CD4-positive, CD25-positive, alpha-beta regulatory T cell (primary cell): Measurements from ENCODE around the gene UFSP2. TPM values are rescaled to one million over a fixed set of nuclear protein-coding genes. Genes with fewer than 3 reads are reported as not detected.

ENCODE experiments used
- ATAC-seq, 2 donors: fragments of 150-1000 bp; cut with Tn5 transposase; one replicate each; pipeline ENCODE4 v1.10.0; 2021; ENCODE audit warnings: low read depth in 2 of 2, moderate number of reproducible peaks in 2 of 2, moderate library complexity in 1 of 2
- DNase-seq, 3 donors: peaks; one replicate each; pipeline versions ENCODE4 v3.0.0 to v3.0.0-alpha.2; 2012 to 2022; ENCODE audit warnings: mixed read lengths in 1 of 3
- H3K27ac ChIP-seq: one replicate; pipeline ENCODE4 v1.7.0; 2013; ENCODE audit warnings: mild to moderate bottlenecking, low read length; ENCODE audit not compliant: insufficient read depth, poor library complexity, severe bottlenecking
- H3K27me3 ChIP-seq: one replicate; pipeline ENCODE4 v1.7.0; 2013; ENCODE audit warnings: low read length; ENCODE audit not compliant: control insufficient read depth, insufficient read depth
- H3K36me3 ChIP-seq: one replicate; pipeline ENCODE4 v1.7.0; 2013; ENCODE audit warnings: mild to moderate bottlenecking, low read length, moderate library complexity; ENCODE audit not compliant: control insufficient read depth, insufficient read depth
- H3K4me1 ChIP-seq: 2 replicates; pipeline ENCODE4 v1.7.0; 2013; ENCODE audit warnings: mild to moderate bottlenecking, low read length; ENCODE audit not compliant: insufficient read depth, control insufficient read depth, poor library complexity, severe bottlenecking
- H3K4me3 ChIP-seq: one replicate; pipeline ENCODE4 v1.7.0; 2013; ENCODE audit warnings: low read depth, mild to moderate bottlenecking, low read length, moderate library complexity
- H3K9me3 ChIP-seq, 2 experiments: 1 replicate in 1 of 2; 2 replicates in 1 of 2; pipeline ENCODE4 v1.7.0; 2013; ENCODE audit warnings: low read length in 2 of 2, mild to moderate bottlenecking in 1 of 2, moderate library complexity in 1 of 2; ENCODE audit not compliant: control insufficient read depth in 2 of 2
- H3K27ac Mint-ChIP-seq, 3 donors: one replicate each; pipeline ENCODE4 v1.8.0; 2020 to 2022; ENCODE audit warnings: mild to moderate bottlenecking in 3 of 3, mixed read lengths in 3 of 3, moderate library complexity in 2 of 3
- H3K27me3 Mint-ChIP-seq: one replicate; pipeline ENCODE4 v1.8.0; 2022; ENCODE audit warnings: mild to moderate bottlenecking, mixed read lengths
- H3K36me3 Mint-ChIP-seq: one replicate; pipeline ENCODE4 v1.8.0; 2020; ENCODE audit warnings: mixed read lengths
- H3K4me1 Mint-ChIP-seq, 4 donors: one replicate each; pipeline ENCODE4 v1.8.0; 2020 to 2022; ENCODE audit warnings: mixed read lengths in 4 of 4, mild to moderate bottlenecking in 1 of 4
- H3K4me3 Mint-ChIP-seq, 4 donors: one replicate each; pipeline ENCODE4 v1.8.0; 2020 to 2022; ENCODE audit warnings: mild to moderate bottlenecking in 4 of 4, mixed read lengths in 4 of 4, moderate library complexity in 3 of 4
- H3K9me3 Mint-ChIP-seq, 7 donors: one replicate each; pipeline ENCODE4 v1.8.0; 2020 to 2022; ENCODE audit warnings: mixed read lengths in 7 of 7, mild to moderate bottlenecking in 3 of 7, moderate library complexity in 2 of 7
- polyA plus RNA-seq, 4 donors: library from polyadenylated mRNA; unstranded; fragments of 300-500 nt; fragmentation: Illumina TruSeq; gene quantifications; one replicate each; pipeline ENCODE4 v1.2.3, GENCODE V29; 2021
- total RNA-seq: library from RNA; stranded (reverse); gene quantifications from one replicate; pipeline ENCODE4 v1.2.3, GENCODE V29; 2022

Gene UFSP2
- total and polyA plus RNA-seq, 5 donors from 2014 or later: 18.2 to 45.3 (median 43.3) TPM

DNA sequence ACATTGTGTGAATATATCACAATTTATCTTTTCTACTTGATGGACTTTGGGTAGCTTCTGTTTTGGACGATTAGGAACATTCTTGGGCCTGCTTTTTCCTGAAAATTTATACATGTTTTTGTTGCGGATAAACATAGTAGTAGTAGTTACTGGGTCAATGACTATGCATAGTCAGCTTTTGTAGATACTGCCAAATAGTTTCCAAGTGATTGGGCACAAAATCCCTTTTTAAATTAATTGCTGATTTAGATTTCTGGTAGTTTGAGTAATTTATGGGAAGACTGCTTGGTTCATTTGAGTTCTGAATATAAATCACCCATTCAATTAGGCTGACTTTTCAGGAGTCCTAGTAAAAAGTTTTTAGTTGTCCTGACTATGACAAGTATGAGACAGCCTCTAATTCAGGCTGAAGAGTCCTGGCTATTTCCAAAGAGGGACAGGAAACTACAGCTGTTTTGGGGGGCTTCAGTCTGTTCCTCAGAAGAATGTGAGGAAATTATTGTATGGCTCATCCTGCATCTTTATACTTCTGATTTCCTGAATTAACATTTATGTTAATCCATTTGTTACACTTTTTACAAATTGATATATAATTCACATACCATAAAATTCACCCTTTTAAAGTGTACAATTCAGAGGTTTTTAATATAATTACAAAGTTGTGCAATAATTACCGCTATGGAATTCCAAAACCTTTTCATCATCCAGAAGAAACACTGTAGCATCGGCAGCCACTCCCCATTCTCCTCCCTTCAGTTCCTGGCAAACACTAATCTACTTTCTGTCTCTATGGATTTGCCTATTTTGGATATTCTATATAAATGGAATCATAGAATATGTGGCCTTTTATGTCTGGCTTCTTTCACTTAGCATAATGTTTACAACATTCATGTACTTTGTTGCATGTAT lies 44.2 kb downstream of the UFSP2 start:
- no peaks in the 10 kb centered on the region for H3K4me1 ChIP-seq
- Mint-ChIP-seq H3K4me3 (no peak overlapping the region), H3K27ac (no peak overlapping the region), H3K4me1 (peaks cover 0 to 9% (median 8%) of the 10 kb centered on the region in 4 donors), H3K27me3 (peaks cover 4% of the 10 kb centered on the region), H3K36me3 (peaks cover 4% of the 10 kb centered on the region), H3K9me3 (peaks cover 0 to 11% (median 0%) of the 10 kb centered on the region in 7 donors)
- H3K36me3 ChIP-seq: no peaks in the 10 kb centered on the region
- ATAC-seq (no peak), DNase-seq (no peak)
- H3K9me3 ChIP-seq: peaks cover 0 to 6% of the 10 kb centered on the region in 2 experiments
- no peak overlapping the region for H3K27ac ChIP-seq
- H3K27me3 ChIP-seq: no peaks in the 10 kb centered on the region
- no peak overlapping the region for H3K4me3 ChIP-seq

DNA sequence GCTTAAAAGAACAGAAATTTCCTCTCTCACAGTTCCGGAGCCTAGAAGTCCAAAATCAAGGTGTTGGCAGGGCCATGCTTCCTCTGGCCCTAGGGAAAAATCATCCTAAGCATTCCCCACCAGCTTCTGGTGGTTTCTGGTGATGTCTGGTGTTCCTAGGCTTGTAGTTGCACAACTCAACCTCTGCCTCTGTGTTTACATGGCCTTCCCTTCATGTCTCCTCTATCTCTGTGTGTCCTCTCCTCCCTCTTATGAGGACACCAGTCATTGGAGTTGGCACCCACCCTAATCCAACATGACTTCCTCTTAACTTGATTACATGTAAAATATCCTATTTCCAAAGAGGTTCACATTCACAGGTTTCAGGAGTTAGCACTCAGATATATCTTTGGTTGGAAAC lies 45.4 kb downstream of the UFSP2 start:
- Histone ChIP-seq H3K4me1 (no peaks in the 10 kb centered on the region), H3K4me3 (no peak overlapping the region), H3K9me3 (peaks cover 0 to 6% of the 10 kb centered on the region in 2 experiments), H3K27ac (no peak overlapping the region), H3K27me3 (no peaks in the 10 kb centered on the region), H3K36me3 (no peaks in the 10 kb centered on the region)
- ATAC-seq: no peak
- Mint-ChIP-seq H3K36me3 (peaks cover 4% of the 10 kb centered on the region), H3K27me3 (no peaks in the 10 kb centered on the region), H3K9me3 (peaks cover 0 to 11% (median 0%) of the 10 kb centered on the region in 7 donors), H3K4me3 (no peak overlapping the region), H3K27ac (no peak overlapping the region), H3K4me1 (peaks cover 0 to 9% (median 8%) of the 10 kb centered on the region in 4 donors)
- no peak for DNase-seq

- no peak overlapping the region for H3K27ac Mint-ChIP-seq
- no peak overlapping the region for H3K4me3 Mint-ChIP-seq
- Histone ChIP-seq H3K27ac (no peak overlapping the region), H3K36me3 (no peaks in the 10 kb centered on the region), H3K27me3 (no peaks in the 10 kb centered on the region), H3K9me3 (peaks cover 0 to 6% of the 10 kb centered on the region in 2 experiments), H3K4me3 (no peak overlapping the region), H3K4me1 (no peaks in the 10 kb centered on the region)
- no peak for ATAC-seq
- H3K27me3 Mint-ChIP-seq: no peaks in the 10 kb centered on the region
- H3K36me3 Mint-ChIP-seq: peaks cover 4% of the 10 kb centered on the region
- DNase-seq: no peak
- H3K9me3 Mint-ChIP-seq: peaks cover 0 to 11% (median 0%) of the 10 kb centered on the region in 7 donors
- peaks cover 0 to 6% (median 2%) of the 10 kb centered on the region in 4 donors for H3K4me1 Mint-ChIP-seq
Observed at GRCh38 chr4:185379326-185380295, 46.2 kb downstream of the UFSP2 start.

GRCh38 chr4:185378264-185378663 lies 47.5 kb downstream of the UFSP2 start:
- no peak overlapping the region for H3K27ac ChIP-seq
- no peak for DNase-seq
- H3K27me3 Mint-ChIP-seq: no peaks in the 10 kb centered on the region

DNA sequence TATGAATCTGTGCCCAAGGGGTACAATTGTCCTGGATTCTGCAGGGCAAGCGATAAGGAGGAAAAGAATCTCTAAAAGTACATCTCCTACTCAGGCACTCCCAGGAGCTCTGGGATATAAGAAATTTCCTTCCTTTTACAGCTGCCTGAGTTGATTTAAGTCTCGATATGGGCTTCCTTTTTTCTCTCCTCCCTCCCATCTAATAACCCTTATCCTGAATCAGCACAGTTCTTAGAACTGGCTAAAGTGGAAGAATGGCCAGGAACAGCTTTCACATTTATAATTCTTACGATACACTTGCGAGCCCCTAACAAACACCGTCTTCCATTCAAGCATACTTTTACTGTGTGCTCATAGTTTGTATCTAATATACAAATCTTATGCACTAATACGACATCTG lies 51.2 kb downstream of the UFSP2 start:
- no peak overlapping the region for H3K4me3 ChIP-seq

More at GRCh38 chr4:185378264-185378663, 47.5 kb downstream of the UFSP2 start:
- H3K9me3 Mint-ChIP-seq: peaks cover 0 to 11% (median 0%) of the 10 kb centered on the region in 7 donors
- no peak for ATAC-seq
- no peak overlapping the region for H3K4me3 Mint-ChIP-seq
- Histone ChIP-seq H3K4me1 (no peaks in the 10 kb centered on the region), H3K9me3 (peaks cover 0 to 6% of the 10 kb centered on the region in 2 experiments), H3K36me3 (no peaks in the 10 kb centered on the region), H3K4me3 (no peak overlapping the region), H3K27me3 (no peaks in the 10 kb centered on the region)
- no peak overlapping the region for H3K27ac Mint-ChIP-seq
- peaks cover 4% of the 10 kb centered on the region for H3K36me3 Mint-ChIP-seq
- H3K4me1 Mint-ChIP-seq: no peaks in the 10 kb centered on the region

GRCh38 chr4:185374027-185374426 lies 51.7 kb downstream of the UFSP2 start:
- Mint-ChIP-seq H3K36me3 (peaks cover 11% of the 10 kb centered on the region), H3K9me3 (no peaks in the 10 kb centered on the region), H3K27ac (no peak overlapping the region), H3K4me1 (no peaks in the 10 kb centered on the region), H3K27me3 (no peaks in the 10 kb centered on the region), H3K4me3 (no peak overlapping the region)
- Histone ChIP-seq H3K27ac (no peak overlapping the region), H3K27me3 (no peaks in the 10 kb centered on the region), H3K36me3 (peaks cover 11% of the 10 kb centered on the region), H3K4me1 (no peaks in the 10 kb centered on the region), H3K9me3 (no peaks in the 10 kb centered on the region), H3K4me3 (no peak overlapping the region)
- no peak for DNase-seq
- no peak for ATAC-seq

More for the DNA sequence above, 51.2 kb downstream of the UFSP2 start:
- Histone ChIP-seq H3K27ac (no peak overlapping the region), H3K27me3 (no peaks in the 10 kb centered on the region), H3K4me1 (no peaks in the 10 kb centered on the region), H3K9me3 (no peaks in the 10 kb centered on the region), H3K36me3 (peaks cover 11% of the 10 kb centered on the region)
- Mint-ChIP-seq H3K4me1 (no peaks in the 10 kb centered on the region), H3K36me3 (peaks cover 11% of the 10 kb centered on the region), H3K27ac (no peak overlapping the region), H3K4me3 (no peak overlapping the region), H3K9me3 (no peaks in the 10 kb centered on the region), H3K27me3 (no peaks in the 10 kb centered on the region)
- no peak for ATAC-seq
- no peak for DNase-seq

GRCh38 chr4:185371702-185372101 lies 54.1 kb downstream of the UFSP2 start:
- no peaks in the 10 kb centered on the region for H3K4me1 ChIP-seq
- Mint-ChIP-seq H3K9me3 (no peaks in the 10 kb centered on the region), H3K27me3 (no peaks in the 10 kb centered on the region), H3K4me1 (no peaks in the 10 kb centered on the region), H3K4me3 (no peak overlapping the region), H3K36me3 (peaks cover 15% of the 10 kb centered on the region), H3K27ac (no peak overlapping the region)
- no peak for ATAC-seq
- H3K27ac ChIP-seq: no peak overlapping the region
- DNase-seq: no peak
- H3K9me3 ChIP-seq: no peaks in the 10 kb centered on the region
- H3K27me3 ChIP-seq: no peaks in the 10 kb centered on the region
- peaks cover 11% of the 10 kb centered on the region for H3K36me3 ChIP-seq
- no peak overlapping the region for H3K4me3 ChIP-seq
